K562 (cell line): ENCODE measurements around the gene SNX30. TPM values are rescaled to one million over a fixed set of nuclear protein-coding genes. Genes with fewer than 3 reads are reported as not detected.

Experiments
- ATF3 ChIP-seq, 2 experiments: fragments of 450-650 bp in 1 of 2; sonication (generic) in 1 of 2; formaldehyde crosslinking in 1 of 2; IDR thresholded peaks in 1 of 2; conservative IDR thresholded peaks in 1 of 2; 2 replicates each; pipeline versions ENCODE4 v1.6.1 to v1.8.1; 2016 to 2023; ENCODE audit warnings: mild to moderate bottlenecking in 2 of 2, moderate library complexity in 2 of 2, inconsistent platforms in 1 of 2, missing genetic modification reagents in 1 of 2
- MAZ ChIP-seq, 2 experiments: fragments of 450-650 bp in 1 of 2; sonication (generic) in 1 of 2; formaldehyde crosslinking; IDR thresholded peaks in 1 of 2; conservative IDR thresholded peaks in 1 of 2; 2 replicates each; pipeline versions ENCODE4 v1.4.0 to v1.5.0; 2020; ENCODE audit warnings: mild to moderate bottlenecking in 1 of 2, missing genetic modification reagents in 1 of 2
- MTF1 ChIP-seq: fragments of 250-450 bp; sonication (Bioruptor Pico); IDR thresholded peaks from 2 replicates; pipeline ENCODE4 v1.9.0; 2021; ENCODE audit warnings: moderate library complexity, mild to moderate bottlenecking, inconsistent platforms, borderline replicate concordance
- NR2C2 ChIP-seq, 2 experiments: fragments of 200-800 bp in 1 of 2; sonication (Bioruptor generic) in 1 of 2; sonication (generic) in 1 of 2; formaldehyde crosslinking in 1 of 2; IDR thresholded peaks; 2 replicates each; pipeline versions ENCODE4 v1.6.1 to v1.8.0; 2016 to 2022; ENCODE audit warnings: mild to moderate bottlenecking in 1 of 2, missing compliant biosample characterization in 1 of 2, missing genetic modification characterization in 1 of 2, missing genetic modification reagents in 1 of 2
- PHF20 ChIP-seq: fragments of 450-650 bp; IDR thresholded peaks from 2 replicates; pipeline ENCODE4 v1.6.1; 2018; ENCODE audit not compliant: partially characterized antibody
- POLR2H ChIP-seq: IDR thresholded peaks from 2 replicates; pipeline ENCODE4 v1.6.1; 2016; ENCODE audit warnings: missing genetic modification characterization, low read depth, mild to moderate bottlenecking, control low read depth, missing compliant biosample characterization, moderate library complexity
- ZKSCAN8 ChIP-seq: fragments of 200-800 bp; sonication (Bioruptor generic); IDR thresholded peaks from 2 replicates; pipeline ENCODE4 v1.6.1; 2016; ENCODE audit warnings: missing genetic modification characterization, missing compliant biosample characterization
- polyA plus RNA-seq, 8 experiments: library from polyadenylated mRNA; depleted of rRNA in 4 of 8; stranded (reverse) in 5 of 8; unstranded in 3 of 8; fragments of >200 nt; fragmentation: Nextera tagmentation in 2 of 8; fragmentation: Illumina TruSeq in 1 of 8; extraction: Ambion mirVana in 2 of 8; extraction: Trizol in 1 of 8; gene quantifications; 2 replicates each; pipeline versions ENCODE4 v1.2.1 to v1.2.3, GENCODE V29; 2011 to 2014; ENCODE audit warnings: inconsistent platforms in 1 of 8, missing spikeins in 1 of 8
- total RNA-seq, 7 experiments: library from RNA; depleted of rRNA in 6 of 7; stranded (reverse); fragments of >200 nt in 6 of 7; fragmentation: Illumina TruSeq in 2 of 7; extraction: Trizol in 2 of 7; gene quantifications; 2 replicates each; pipeline versions ENCODE4 v1.2.1 to v1.2.3, GENCODE V29; 2011 to 2021; ENCODE audit warnings: low replicate concordance in 1 of 7
- TF ChIP-seq, protein P1 (sequence below): fragments of 450-650 bp; IDR thresholded peaks from 2 replicates; pipeline ENCODE4 v1.6.1; 2018; ENCODE audit warnings: mild to moderate bottlenecking, low read depth; ENCODE audit not compliant: partially characterized antibody

SNX30 gene
- total and polyA plus RNA-seq, 9 of the 15 experiments (the other 6 are each of a cell fraction or from before 2014, with no cell fraction given), result 0.76 to 5.9 (median 3.3) TPM

- TF ChIP-seq POLR2H (tag) (no peak), MTF1 (CRISPR knock-in tag) (no peak), MAZ (CRISPR knock-in tag; conservative IDR thresholded peaks at IDR 0.05 in 1 of 2, IDR thresholded peaks at IDR 0.05 in 1 of 2) (0 out of 4 replicates have a peak, but pooled peaks of 1 of the 2 experiments have one; percentile 21), ZKSCAN8 (CRISPR knock-in tag) (no peak), NR2C2 (CRISPR knock-in tag; IDR thresholded peaks at IDR 0.05) (no peak), NR2C2 (tag; IDR thresholded peaks at IDR 0.05) (no peak), ATF3 (IDR thresholded peaks at IDR 0.05) (no peak), ATF3 (CRISPR knock-in tag; conservative IDR thresholded peaks at IDR 0.05) (no peak), PHF20 (no peak)
- TF ChIP-seq, protein P1, sequence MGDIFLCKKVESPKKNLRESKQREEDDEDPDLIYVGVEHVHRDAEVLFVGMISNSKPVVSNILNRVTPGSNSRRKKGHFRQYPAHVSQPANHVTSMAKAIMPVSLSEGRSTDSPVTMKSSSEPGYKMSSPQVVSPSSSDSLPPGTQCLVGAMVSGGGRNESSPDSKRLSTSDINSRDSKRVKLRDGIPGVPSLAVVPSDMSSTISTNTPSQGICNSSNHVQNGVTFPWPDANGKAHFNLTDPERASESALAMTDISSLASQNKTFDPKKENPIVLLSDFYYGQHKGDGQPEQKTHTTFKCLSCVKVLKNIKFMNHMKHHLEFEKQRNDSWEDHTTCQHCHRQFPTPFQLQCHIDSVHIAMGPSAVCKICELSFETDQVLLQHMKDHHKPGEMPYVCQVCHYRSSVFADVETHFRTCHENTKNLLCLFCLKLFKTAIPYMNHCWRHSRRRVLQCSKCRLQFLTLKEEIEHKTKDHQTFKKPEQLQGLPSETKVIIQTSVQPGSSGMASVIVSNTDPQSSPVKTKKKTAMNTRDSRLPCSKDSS, result no peak
Observed at GRCh38 chr9:112793213-112793810, 42.8 kb downstream of the SNX30 start (continued).
